ENCODE measurements around the gene UBXN7.
A peak's percentile ranks its signal among the peaks of the same experiment; 100 is the strongest.
"Not testable (repeated sequence)": the region's sequence is repeated elsewhere in the genome, so short reads cannot be mapped to it uniquely, and the experiment has no call there.

UBXN7 gene, protein sequence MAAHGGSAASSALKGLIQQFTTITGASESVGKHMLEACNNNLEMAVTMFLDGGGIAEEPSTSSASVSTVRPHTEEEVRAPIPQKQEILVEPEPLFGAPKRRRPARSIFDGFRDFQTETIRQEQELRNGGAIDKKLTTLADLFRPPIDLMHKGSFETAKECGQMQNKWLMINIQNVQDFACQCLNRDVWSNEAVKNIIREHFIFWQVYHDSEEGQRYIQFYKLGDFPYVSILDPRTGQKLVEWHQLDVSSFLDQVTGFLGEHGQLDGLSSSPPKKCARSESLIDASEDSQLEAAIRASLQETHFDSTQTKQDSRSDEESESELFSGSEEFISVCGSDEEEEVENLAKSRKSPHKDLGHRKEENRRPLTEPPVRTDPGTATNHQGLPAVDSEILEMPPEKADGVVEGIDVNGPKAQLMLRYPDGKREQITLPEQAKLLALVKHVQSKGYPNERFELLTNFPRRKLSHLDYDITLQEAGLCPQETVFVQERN

GRCh38 chr3:196432137-196432879 is at the start of gene UBXN7:
TSS of gene UBXN7 (minus strand) at chr3:196432427. CDS start at chr3:196432399, 28 bp downstream.
- peak; percentile 98 for DNase-seq

- DNase-seq = no peak
These were observed 45.5 kb upstream of the UBXN7 start for GRCh38 chr3:196477678-196478077.

- DNase-seq = no peak
These were observed 40.1 kb upstream of the UBXN7 start for GRCh38 chr3:196472286-196472685.

- no peak for DNase-seq
These were observed 39.3 kb upstream of the UBXN7 start for GRCh38 chr3:196471551-196471950.

DNA sequence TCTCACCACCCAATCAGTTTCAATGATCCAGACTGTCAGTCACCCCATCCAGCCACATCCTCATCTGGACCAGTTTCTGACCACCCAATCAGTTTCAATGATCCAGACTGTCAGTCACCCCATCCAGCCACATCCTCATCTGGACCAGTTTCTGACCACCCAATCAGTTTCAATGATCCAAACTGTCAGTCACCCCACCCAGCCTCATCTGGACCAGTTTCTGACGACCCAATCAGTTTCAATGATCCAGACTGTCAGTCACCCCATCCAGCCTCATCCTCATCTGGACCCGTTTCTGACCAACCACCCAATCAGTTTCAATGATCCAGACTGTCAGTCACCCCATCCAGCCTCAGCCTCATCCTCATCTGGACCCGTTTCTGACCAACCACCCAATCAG is 38.0 kb upstream of the UBXN7 start:
- not testable (repeated sequence) for DNase-seq

GRCh38 chr3:196463804-196464203 is 31.6 kb upstream of the UBXN7 start:
- no peak for DNase-seq

DNA sequence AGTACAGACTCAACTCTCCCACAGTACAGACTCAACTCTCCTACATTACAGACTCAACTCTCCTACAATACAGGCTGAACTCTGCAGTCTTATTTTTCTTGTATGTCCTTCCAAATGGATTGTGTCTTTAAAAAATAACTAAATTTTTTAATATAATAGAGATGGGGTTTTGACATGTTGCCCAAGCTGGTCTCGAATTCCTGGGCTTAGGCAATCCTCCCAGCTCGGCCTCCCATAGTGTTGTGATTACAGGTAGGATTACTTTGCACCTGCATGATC is 31.2 kb upstream of the UBXN7 start:
- DNase-seq = no peak

DNA sequence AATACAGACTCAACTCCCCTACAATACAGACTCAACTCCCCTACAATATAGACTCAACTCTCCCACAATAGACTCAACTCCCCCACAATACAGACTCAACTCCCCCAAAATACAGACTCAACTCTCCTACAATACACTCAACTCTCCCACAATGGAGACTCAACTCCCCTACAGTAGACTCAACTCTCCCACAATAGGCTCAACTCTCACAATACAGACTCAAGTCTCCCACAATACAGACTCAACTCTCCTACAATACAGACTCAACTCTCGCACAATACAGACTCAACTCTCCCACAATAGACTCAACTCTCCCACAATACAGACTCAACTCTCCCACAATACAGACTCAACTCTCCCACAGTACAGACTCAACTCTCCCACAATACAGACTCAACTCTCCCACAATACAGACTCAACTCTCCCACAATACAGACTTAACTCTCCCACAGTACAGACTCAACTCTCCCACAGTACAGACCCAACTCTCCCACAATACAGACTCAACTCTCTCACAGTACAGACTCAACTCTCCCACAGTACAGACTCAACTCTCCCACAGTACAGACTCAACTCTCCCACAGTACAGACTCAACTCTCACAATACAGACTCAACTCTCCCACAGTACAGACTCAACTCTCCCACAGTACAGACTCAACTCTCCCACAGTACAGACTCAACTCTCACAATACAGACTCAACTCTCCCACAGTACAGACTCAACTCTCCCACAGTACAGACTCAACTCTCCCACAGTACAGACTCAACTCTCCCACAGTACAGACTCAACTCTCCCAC is 30.7 kb upstream of the UBXN7 start:
- not testable (repeated sequence) for DNase-seq

GRCh38 chr3:196458063-196458462 is 25.8 kb upstream of the UBXN7 start:
- DNase-seq = no peak

DNA sequence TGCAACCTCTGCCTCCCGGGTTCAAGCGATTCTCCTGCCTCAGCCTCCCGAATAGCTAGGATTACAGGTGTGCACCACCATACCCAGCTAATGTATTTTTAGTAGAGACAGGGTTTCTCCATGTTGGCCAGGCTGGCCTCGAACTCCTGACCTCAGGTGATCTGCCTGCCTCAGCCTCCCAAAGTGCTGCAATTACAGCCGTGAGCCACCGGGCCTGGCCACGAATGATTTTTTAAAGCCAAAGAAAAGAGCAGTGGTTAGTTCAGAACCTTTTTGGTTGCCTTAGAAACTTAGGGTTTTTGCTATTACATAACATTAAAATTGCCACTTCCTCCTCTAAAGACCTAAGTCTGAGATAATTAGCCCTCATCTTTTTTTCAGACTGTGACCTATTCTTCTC is 25.2 kb upstream of the UBXN7 start:
- not testable (repeated sequence) for DNase-seq

DNA sequence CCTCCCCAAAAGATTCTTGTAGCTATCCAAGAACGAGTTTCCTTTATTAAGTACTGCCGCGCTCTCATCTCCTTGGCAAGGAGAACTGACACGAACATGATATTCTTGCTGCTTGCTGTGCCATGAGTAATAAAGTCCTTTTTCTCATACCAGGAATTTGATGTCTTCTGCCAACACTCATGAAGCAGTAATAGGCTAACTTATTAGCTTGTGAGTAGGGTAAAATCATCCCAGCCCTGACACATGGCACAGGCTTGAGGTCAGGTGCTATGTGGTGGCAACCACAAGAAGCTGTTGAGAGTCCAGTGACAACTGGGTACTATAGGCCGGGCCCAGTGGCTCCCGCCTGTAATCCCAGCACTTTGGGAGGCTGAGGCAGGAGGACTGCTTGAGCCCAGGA is 22.7 kb upstream of the UBXN7 start:
- DNase-seq = no peak

DNA sequence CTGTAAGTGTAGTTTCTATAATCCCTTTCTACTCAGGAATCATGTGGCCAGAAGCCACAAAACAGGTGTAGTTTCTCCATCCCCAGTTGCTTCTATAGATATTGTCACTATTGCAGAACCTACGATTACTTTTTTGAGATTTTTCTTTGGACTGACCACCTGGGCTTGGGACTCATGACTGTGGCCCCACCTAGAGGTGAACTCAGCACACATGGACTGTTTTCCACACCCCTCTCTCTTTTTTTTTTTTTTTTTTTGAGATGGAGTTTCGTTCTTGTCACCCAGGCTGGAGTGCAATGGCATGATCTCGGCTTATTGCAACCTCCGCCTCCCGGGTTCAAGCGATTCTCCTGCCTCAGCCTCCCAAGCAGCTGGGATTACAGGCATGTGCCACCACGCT is 13.2 kb upstream of the UBXN7 start:
- not testable (repeated sequence) for DNase-seq

- no peak for DNase-seq
These were observed 12.3 kb upstream of the UBXN7 start for GRCh38 chr3:196444500-196444894.

DNA sequence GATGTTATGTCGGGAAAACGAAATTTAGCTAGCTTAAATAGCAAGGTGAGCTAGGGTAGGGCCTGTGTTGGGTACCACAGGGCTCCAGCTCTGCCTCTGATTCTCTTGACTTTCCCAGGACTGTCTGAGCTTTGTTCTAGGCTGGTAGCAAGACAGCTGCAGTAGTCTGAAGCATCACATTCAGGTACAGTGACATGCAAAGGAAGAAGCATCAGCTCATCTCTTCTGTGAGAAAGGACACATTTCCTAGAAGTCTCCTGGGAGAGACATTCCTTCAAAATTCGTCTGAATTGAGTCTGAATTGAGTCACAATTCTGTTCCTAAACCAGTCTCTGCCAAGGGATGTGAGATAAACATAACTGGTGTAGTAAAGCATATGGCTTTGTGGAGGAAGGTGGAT is 8.5 kb upstream of the UBXN7 start:
- no peak for DNase-seq

DNA sequence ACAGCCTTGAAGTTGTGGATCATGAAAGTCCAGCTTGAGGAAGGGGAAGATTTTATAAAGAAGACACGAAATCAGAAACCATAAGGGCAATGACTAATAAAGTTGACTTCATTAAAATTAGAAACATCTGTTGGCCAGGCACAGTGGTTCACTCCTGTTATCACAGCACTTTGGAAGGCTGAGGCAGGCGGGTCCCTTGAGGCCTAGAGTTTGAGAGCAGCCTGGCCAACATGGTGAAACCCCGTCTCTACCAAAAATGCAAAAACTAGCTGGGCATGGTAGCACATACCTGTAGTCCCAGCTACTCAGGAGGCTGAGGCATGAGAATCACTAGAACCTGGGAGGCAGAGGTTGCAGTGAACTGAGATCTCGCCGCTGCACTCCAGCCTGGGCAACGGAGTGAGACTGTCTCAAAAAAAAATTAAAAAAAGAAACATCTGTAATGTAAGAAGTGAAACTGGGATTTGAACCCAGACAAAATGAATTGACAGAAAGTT is 7.9 kb upstream of the UBXN7 start:
- no peak for DNase-seq

GRCh38 chr3:196431181-196432136 is 768 bp downstream of the UBXN7 start:
- peak; percentile 46 to 51 for DNase-seq

GRCh38 chr3:196428041-196428440 is 4.2 kb downstream of the UBXN7 start:
- DNase-seq = no peak

DNA sequence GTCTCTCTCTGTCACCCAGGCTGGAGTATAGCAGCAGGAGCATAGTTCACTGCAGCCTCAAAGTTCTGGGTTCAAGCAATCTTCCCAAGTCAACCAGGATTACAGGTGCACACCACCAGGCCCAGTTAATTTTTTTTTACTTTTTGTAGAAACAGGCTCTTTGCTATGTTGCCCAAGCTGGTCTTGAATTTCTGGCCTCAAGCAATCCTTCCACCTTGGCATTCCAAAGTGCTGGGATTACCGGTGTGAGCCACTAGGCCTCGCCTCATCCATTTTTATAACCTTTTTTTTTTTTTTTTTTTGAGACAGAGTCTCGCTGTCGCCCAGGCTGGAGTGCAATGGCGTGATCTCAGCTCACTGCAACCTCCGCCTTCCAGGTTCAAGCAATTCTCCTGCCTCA is 7.8 kb downstream of the UBXN7 start:
- DNase-seq = not testable (repeated sequence)

- DNase-seq = no peak
These were observed 9.0 kb downstream of the UBXN7 start for GRCh38 chr3:196423044-196423781.

- DNase-seq = not testable (repeated sequence)
These were observed 10.6 kb downstream of the UBXN7 start for GRCh38 chr3:196421668-196422067.

- DNase-seq = no peak
These were observed 12.8 kb downstream of the UBXN7 start for GRCh38 chr3:196419386-196419785.
